Spleen (tissue), 11 donors: Measurements from ENCODE around the gene LY86. TPM values are rescaled to one million over a fixed set of nuclear protein-coding genes. Genes with fewer than 3 reads are reported as not detected.

Experiments used
- DNase-seq: peaks from one replicate; pipeline ENCODE4 v3.0.0-alpha.2; 2020
- H3K27ac ChIP-seq, 8 donors: fragments of 200-600 bp; sonication (generic) in 7 of 8; 1 replicate in 4 of 8; 2 replicates in 4 of 8; pipeline versions ENCODE4 v1.5.0 to v1.8.0; 2016 to 2021; ENCODE audit warnings: inconsistent platforms in 4 of 8, mild to moderate bottlenecking in 4 of 8, moderate library complexity in 1 of 8
- H3K27me3 ChIP-seq, 7 donors: fragments of 200-600 bp; sonication (generic) in 6 of 7; replicated peaks in 1 of 7; 1 replicate in 4 of 7; 2 replicates in 3 of 7; pipeline versions ENCODE4 v1.5.0 to v1.8.0; 2016 to 2021; ENCODE audit warnings: inconsistent platforms in 3 of 7, mild to moderate bottlenecking in 1 of 7
- H3K36me3 ChIP-seq, 6 donors: fragments of 200-600 bp; sonication (generic) in 5 of 6; 1 replicate in 4 of 6; 2 replicates in 2 of 6; pipeline versions ENCODE4 v1.5.0 to v1.8.0; 2016 to 2021; ENCODE audit warnings: inconsistent platforms in 2 of 6
- H3K4me1 ChIP-seq, 6 donors: fragments of 200-600 bp; sonication (generic) in 5 of 6; 1 replicate in 3 of 6; 2 replicates in 3 of 6; pipeline versions ENCODE4 v1.5.0 to v1.8.0; 2016 to 2021; ENCODE audit warnings: inconsistent platforms in 3 of 6
- H3K4me3 ChIP-seq, 8 donors: fragments of 200-600 bp; sonication (generic) in 7 of 8; 1 replicate in 4 of 8; 2 replicates in 4 of 8; pipeline versions ENCODE4 v1.5.0 to v1.8.0; 2016 to 2021; ENCODE audit warnings: inconsistent platforms in 4 of 8, mild to moderate bottlenecking in 4 of 8, moderate library complexity in 2 of 8
- H3K9me3 ChIP-seq, 8 donors: fragments of 200-600 bp; sonication (generic) in 7 of 8; 1 replicate in 4 of 8; 2 replicates in 4 of 8; pipeline versions ENCODE4 v1.5.0 to v1.8.0; 2016 to 2021; ENCODE audit warnings: inconsistent platforms in 4 of 8
- CTCF ChIP-seq, 11 experiments: fragments of 200-600 bp in 7 of 11; fragments of 450-650 bp in 4 of 11; sonication (generic) in 4 of 11; IDR thresholded peaks in 8 of 11; conservative IDR thresholded peaks in 3 of 11; 1 replicate in 7 of 11; 2 replicates in 4 of 11; pipeline versions ENCODE4 v1.4.0 to v1.8.0; 2016 to 2021; ENCODE audit warnings: antibody characterized with exemption in 11 of 11, inconsistent platforms in 4 of 11, mild to moderate bottlenecking in 1 of 11
- POLR2A ChIP-seq, 3 donors: fragments of 450-650 bp; IDR thresholded peaks; one replicate each; pipeline ENCODE4 v1.5.1; 2017; ENCODE audit warnings: antibody characterized with exemption in 3 of 3, mild to moderate bottlenecking in 1 of 3
- POLR2AphosphoS5 ChIP-seq, 3 donors: sonication (generic); formaldehyde crosslinking; IDR thresholded peaks; one replicate each; pipeline ENCODE4 v1.5.1; 2017; ENCODE audit warnings: antibody characterized with exemption in 3 of 3
- WGBS, 5 donors: extraction: QIAGEN DNeasy Blood & Tissue Kit in 3 of 5; methylation state at CpG; one replicate each; pipeline versions ENCODE4 v1.1.5 to v1.1.7; 2013 to 2018; 5-methylcytosine and 5-hydroxymethylcytosine counted together
- intact Hi-C: fragments of 100-400 bp; cut with DNase I; formaldehyde crosslinking; loops from one replicate; pipeline ENCODE4 v1.15.0; 2023; ENCODE audit warnings: low total_unique reads
- polyA plus RNA-seq, 3 donors: library from polyadenylated mRNA; stranded (reverse); fragments of 200-250 nt; gene quantifications; one replicate each; pipeline ENCODE4 v1.2.1, GENCODE V29; 2013
- total RNA-seq, 7 donors: library from RNA; depleted of rRNA in 3 of 7; stranded (reverse); fragments of >200 nt in 3 of 7; fragmentation: NEBNext Ultra II Directional in 4 of 7; extraction: Animal tissue kit (Norgen Biotek cat#: 25700) in 4 of 7; gene quantifications; one replicate each; pipeline versions ENCODE4 v1.1.0 to v1.2.1, GENCODE V29; 2016 to 2021
- donor health status: healthy with polysubstance abuse.
- donor health status: DM: no; HTN: no; CAD: no; lungs with moderate emphysema.
- donor health status: DM: no; HTN: no; CAD: no.
- donor health status: Bipolar disorder and iron deficiency.
- donor health status: healthy.
- donor health status: DM: no; HTN: no; CAD: no.
- donor health status: DM: yes; HTN: yes; CAD: no.

The LY86 gene
- total and polyA plus RNA-seq, 10 donors = 31.7 to 145 (median 70.2) TPM

DNA sequence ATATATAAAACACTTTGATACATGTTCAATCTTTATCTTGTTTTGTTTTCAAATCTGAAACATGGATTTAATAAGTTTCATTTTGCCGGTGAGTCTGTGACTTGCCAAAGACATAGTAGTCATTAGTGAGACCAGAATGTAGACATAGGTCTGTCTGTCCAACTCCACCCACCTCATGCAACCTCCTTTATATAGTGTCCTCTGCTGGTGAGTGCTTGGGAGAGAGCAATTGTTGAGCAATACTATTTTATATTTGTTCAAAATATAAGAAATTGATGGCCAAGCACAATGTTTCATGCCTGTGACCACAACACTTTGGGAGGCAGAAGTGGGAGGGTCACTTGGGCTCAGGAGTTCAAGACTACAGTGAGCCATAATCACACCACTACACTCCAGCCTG, 10.8 kb upstream of the LY86 start:
- intact Hi-C loops = no loop called here
- TF ChIP-seq CTCF (IDR thresholded peaks at IDR 0.05 in 8 of 11, conservative IDR thresholded peaks at IDR 0.05 in 3 of 11) (no peak), POLR2AphosphoS5 (IDR thresholded peaks at IDR 0.05) (no peak), POLR2A (IDR thresholded peaks at IDR 0.05) (no peak)
- H3K4me1 ChIP-seq = peaks cover 4 to 11% (median 8%) of the 10 kb centered on the region in 6 donors
- no peak overlapping the region for H3K4me3 ChIP-seq
- 84 to 100% (median 88%) methylated on average over 1 of the region's 1 CpG for WGBS, 5 donors
- no peak for DNase-seq
- no peaks in the 10 kb centered on the region for H3K27me3 ChIP-seq
- no peak overlapping the region for H3K27ac ChIP-seq
- peaks cover 0 to 30% (median 11%) of the 10 kb centered on the region in 8 donors for H3K9me3 ChIP-seq
- no peaks in the 10 kb centered on the region for H3K36me3 ChIP-seq

GRCh38 chr6:6579281-6579680, 9.2 kb upstream of the LY86 start:
- intact Hi-C loops = no loop called here
- Histone ChIP-seq H3K36me3 (no peaks in the 10 kb centered on the region), H3K27me3 (no peaks in the 10 kb centered on the region), H3K4me1 (peaks cover 4 to 18% (median 13%) of the 10 kb centered on the region in 6 donors), H3K4me3 (no peak overlapping the region), H3K27ac (no peak overlapping the region), H3K9me3 (peaks cover 0 to 22% (median 4%) of the 10 kb centered on the region in 8 donors)
- TF ChIP-seq POLR2A (IDR thresholded peaks at IDR 0.05) (no peak), POLR2AphosphoS5 (IDR thresholded peaks at IDR 0.05) (no peak), CTCF (IDR thresholded peaks at IDR 0.05 in 8 of 11, conservative IDR thresholded peaks at IDR 0.05 in 3 of 11) (no peak)
- DNase-seq = no peak
- WGBS, 5 donors = 76 to 92% (median 84%) methylated on average over 1 of the region's 1 CpG

GRCh38 chr6:6580225-6580856, 8.2 kb upstream of the LY86 start:
- intact Hi-C loops = no loop called here
- no peaks in the 10 kb centered on the region for H3K27me3 ChIP-seq
- H3K4me1 ChIP-seq = peaks cover 4 to 29% (median 22%) of the 10 kb centered on the region in 6 donors
- peaks cover 0 to 12% (median 0%) of the 10 kb centered on the region in 8 donors for H3K9me3 ChIP-seq
- DNase-seq = no peak
- H3K4me3 ChIP-seq = no peak overlapping the region
- WGBS, 5 donors = 88 to 94% (median 90%) methylated on average over 6 of the region's 6 CpGs
- H3K27ac ChIP-seq = no peak overlapping the region
- H3K36me3 ChIP-seq = no peaks in the 10 kb centered on the region
- TF ChIP-seq POLR2A (IDR thresholded peaks at IDR 0.05) (no peak), POLR2AphosphoS5 (IDR thresholded peaks at IDR 0.05) (no peak), CTCF (IDR thresholded peaks at IDR 0.05 in 8 of 11, conservative IDR thresholded peaks at IDR 0.05 in 3 of 11) (no peak)

- 72 to 86% (median 83%) methylated on average over 3 of the region's 3 CpGs for WGBS, 5 donors
- DNase-seq = no peak
- Histone ChIP-seq H3K4me1 (peaks cover 4 to 29% (median 22%) of the 10 kb centered on the region in 6 donors), H3K27me3 (no peaks in the 10 kb centered on the region), H3K27ac (no peak overlapping the region), H3K9me3 (peaks cover 0 to 8% (median 0%) of the 10 kb centered on the region in 8 donors), H3K36me3 (no peaks in the 10 kb centered on the region), H3K4me3 (no peak overlapping the region)
- intact Hi-C loops = no loop called here
- no peak for TF ChIP-seq POLR2A (IDR thresholded peaks at IDR 0.05)
- no peak for TF ChIP-seq CTCF (IDR thresholded peaks at IDR 0.05 in 8 of 11, conservative IDR thresholded peaks at IDR 0.05 in 3 of 11)
- TF ChIP-seq POLR2AphosphoS5 (IDR thresholded peaks at IDR 0.05) = no peak
Measured at GRCh38 chr6:6581054-6581453, 7.5 kb upstream of the LY86 start.
